Measurements from ENCODE around the gene ELP4.
"Not testable (repeated sequence)": the region's sequence is repeated elsewhere in the genome, so short reads cannot be mapped to it uniquely, and the experiment has no call there.

The ELP4 gene

GRCh38 chr11:31625868-31626267, 116.3 kb downstream of the ELP4 start:
- no peak overlapping the region for H3K4me3 ChIP-seq (ENCODE audit: low read length)
- no peak for DNase-seq (ENCODE audit: low read depth, low spot score)

GRCh38 chr11:31628111-31628510, 118.5 kb downstream of the ELP4 start:
- H3K4me3 ChIP-seq (ENCODE audit: low read length), result no peak overlapping the region
- DNase-seq (ENCODE audit: low read depth, low spot score), result no peak

GRCh38 chr11:31636983-31637382, 127.4 kb downstream of the ELP4 start:
- H3K4me3 ChIP-seq (ENCODE audit: low read length), result no peak overlapping the region
- DNase-seq (ENCODE audit: low read depth, low spot score), result no peak

GRCh38 chr11:31640611-31641010, 131.0 kb downstream of the ELP4 start:
- H3K4me3 ChIP-seq (ENCODE audit: low read length), result no peak overlapping the region
- no peak for DNase-seq (ENCODE audit: low read depth, low spot score)

- DNase-seq (ENCODE audit: low read depth, low spot score), result no peak
These were observed 132.0 kb downstream of the ELP4 start for GRCh38 chr11:31641477-31642062.

GRCh38 chr11:31643857-31644256, 134.3 kb downstream of the ELP4 start:
- no peak overlapping the region for H3K4me3 ChIP-seq (ENCODE audit: low read length)
- no peak for DNase-seq (ENCODE audit: low read depth, low spot score)

More at GRCh38 chr11:31641477-31642062, 132.0 kb downstream of the ELP4 start:
- no peak overlapping the region for H3K4me3 ChIP-seq (ENCODE audit: low read length)

GRCh38 chr11:31645747-31646146, 136.2 kb downstream of the ELP4 start:
- DNase-seq (ENCODE audit: low read depth, low spot score), result no peak
- H3K4me3 ChIP-seq (ENCODE audit: low read length), result no peak overlapping the region

- DNase-seq (ENCODE audit: low read depth, low spot score), result no peak
- H3K4me3 ChIP-seq (ENCODE audit: low read length), result no peak overlapping the region
These were observed 136.6 kb downstream of the ELP4 start for GRCh38 chr11:31646216-31646615.

- no peak for DNase-seq (ENCODE audit: low read depth, low spot score)
- H3K4me3 ChIP-seq (ENCODE audit: low read length), result no peak overlapping the region
These were observed 139.8 kb downstream of the ELP4 start for GRCh38 chr11:31649129-31649966.

GRCh38 chr11:31651208-31651607, 141.6 kb downstream of the ELP4 start:
- no peak for DNase-seq (ENCODE audit: low read depth, low spot score)
- no peak overlapping the region for H3K4me3 ChIP-seq (ENCODE audit: low read length)

GRCh38 chr11:31651822-31652221, 142.3 kb downstream of the ELP4 start:
- H3K4me3 ChIP-seq (ENCODE audit: low read length), result no peak overlapping the region
- no peak for DNase-seq (ENCODE audit: low read depth, low spot score)

- no peak for DNase-seq (ENCODE audit: low read depth, low spot score)
- no peak overlapping the region for H3K4me3 ChIP-seq (ENCODE audit: low read length)
These were observed 143.0 kb downstream of the ELP4 start for GRCh38 chr11:31652528-31652927.

GRCh38 chr11:31655483-31655882, 145.9 kb downstream of the ELP4 start:
- no peak overlapping the region for H3K4me3 ChIP-seq (ENCODE audit: low read length)
- no peak for DNase-seq (ENCODE audit: low read depth, low spot score)

- DNase-seq (ENCODE audit: low read depth, low spot score), result no peak
- no peak overlapping the region for H3K4me3 ChIP-seq (ENCODE audit: low read length)
These were observed 146.5 kb downstream of the ELP4 start for GRCh38 chr11:31656051-31656450.

- no peak for DNase-seq (ENCODE audit: low read depth, low spot score)
These were observed 147.5 kb downstream of the ELP4 start for GRCh38 chr11:31657091-31657490.

GRCh38 chr11:31664129-31664528, 154.6 kb downstream of the ELP4 start:
- no peak for DNase-seq (ENCODE audit: low read depth, low spot score)
- no peak overlapping the region for H3K4me3 ChIP-seq (ENCODE audit: low read length)

More at GRCh38 chr11:31657091-31657490, 147.5 kb downstream of the ELP4 start:
- H3K4me3 ChIP-seq (ENCODE audit: low read length), result no peak overlapping the region

- no peak overlapping the region for H3K4me3 ChIP-seq (ENCODE audit: low read length)
- no peak for DNase-seq (ENCODE audit: low read depth, low spot score)
These were observed 155.4 kb downstream of the ELP4 start for GRCh38 chr11:31664954-31665353.

GRCh38 chr11:31671681-31672080, 162.1 kb downstream of the ELP4 start:
- no peak overlapping the region for H3K4me3 ChIP-seq (ENCODE audit: low read length)
- DNase-seq (ENCODE audit: low read depth, low spot score), result no peak

- DNase-seq (ENCODE audit: low read depth, low spot score); H3K4me3 ChIP-seq (ENCODE audit: low read length): not testable (repeated sequence)
These were observed 163.5 kb downstream of the ELP4 start for GRCh38 chr11:31673108-31673507.

GRCh38 chr11:31676280-31676982, 166.9 kb downstream of the ELP4 start:
- no peak overlapping the region for H3K4me3 ChIP-seq (ENCODE audit: low read length)
- DNase-seq (ENCODE audit: low read depth, low spot score), result no peak
